DOHH2 (cell line): Measurements from ENCODE around the gene MGAT3.

Source experiments
- H3F3A ChIP-seq: fragments of 200-600 bp; sonication (generic), shearing (Covaris generic); 2 replicates; pipeline ENCODE4 v1.6.0; 2016; ENCODE audit warnings: antibody characterized with exemption, mild to moderate bottlenecking; ENCODE audit not compliant: control insufficient read depth, insufficient read depth
- H3K27ac ChIP-seq: fragments of 200-600 bp; sonication (generic); 2 replicates; pipeline ENCODE4 v1.5.1; 2014; ENCODE audit warnings: low read depth, mild to moderate bottlenecking, low read length, moderate library complexity
- H3K27me3 ChIP-seq: fragments of 200-600 bp; sonication (generic); 2 replicates; pipeline ENCODE4 v1.6.1; 2014; ENCODE audit warnings: mild to moderate bottlenecking, low read length, mixed read lengths; ENCODE audit not compliant: control insufficient read depth
- H3K36me3 ChIP-seq: fragments of 200-600 bp; sonication (generic); 2 replicates; pipeline ENCODE4 v1.6.1; 2014; ENCODE audit warnings: mild to moderate bottlenecking, low read length, moderate library complexity, mixed read lengths; ENCODE audit not compliant: control insufficient read depth
- H3K4me1 ChIP-seq: fragments of 200-600 bp; sonication (generic); 2 replicates; pipeline ENCODE4 v1.6.1; 2014; ENCODE audit warnings: mild to moderate bottlenecking, low read length, mixed read lengths; ENCODE audit not compliant: control insufficient read depth
- H3K4me2 ChIP-seq: fragments of 200-600 bp; sonication (generic); 2 replicates; pipeline ENCODE4 v1.6.0; 2014; ENCODE audit warnings: mild to moderate bottlenecking, low read length, moderate library complexity
- H3K4me3 ChIP-seq: fragments of 200-600 bp; sonication (generic); 2 replicates; pipeline ENCODE4 v1.5.1; 2014; ENCODE audit warnings: mild to moderate bottlenecking, low read length, mixed read lengths
- H3K79me2 ChIP-seq: fragments of 200-600 bp; sonication (generic); 2 replicates; pipeline ENCODE4 v1.6.1; 2014; ENCODE audit warnings: mild to moderate bottlenecking, low read length, mixed read lengths; ENCODE audit not compliant: control insufficient read depth
- H3K9me2 ChIP-seq: fragments of 200-600 bp; sonication (generic); replicated peaks from 2 replicates; pipeline ENCODE4 v1.6.1; 2014; ENCODE audit warnings: mild to moderate bottlenecking, low read length, mixed read lengths; ENCODE audit not compliant: control insufficient read depth
- H3K9me3 ChIP-seq: fragments of 200-600 bp; sonication (generic); 2 replicates; pipeline ENCODE4 v1.6.1; 2014; ENCODE audit warnings: antibody characterized with exemption, low read length, mixed read lengths; ENCODE audit not compliant: control insufficient read depth, insufficient read depth
- H4K20me1 ChIP-seq: fragments of 200-600 bp; sonication (generic); 2 replicates; pipeline ENCODE4 v1.6.0; 2014; ENCODE audit warnings: low read depth, mild to moderate bottlenecking, antibody characterized with exemption, low read length, moderate library complexity; ENCODE audit not compliant: control insufficient read depth, insufficient read depth
- CTCF ChIP-seq: fragments of 200-600 bp; sonication (generic); IDR thresholded peaks from one replicate; pipeline ENCODE4 v1.5.1; 2014; ENCODE audit warnings: antibody characterized with exemption, mild to moderate bottlenecking, low read depth, low read length; ENCODE audit not compliant: poor library complexity, severe bottlenecking
- EZH2phosphoT487 ChIP-seq: fragments of 200-600 bp; sonication (generic); IDR thresholded peaks from 2 replicates; pipeline ENCODE4 v1.6.1; 2017; ENCODE audit warnings: borderline replicate concordance, mild to moderate bottlenecking, antibody characterized with exemption, low read length, moderate library complexity, mixed read lengths

MGAT3 gene

GRCh38 chr22:39489094-39490068 lies 32.6 kb downstream of the MGAT3 start:
- Histone ChIP-seq H3K27ac (peak overlapping the region; percentile 45), H3K79me2 (peaks cover 14% of the 10 kb centered on the region), H3K36me3 (peaks cover 29% of the 10 kb centered on the region), H3K4me3 (peak overlapping the region; percentile 18; the same call in 1 of the 2 replicates), H3K4me1 (peaks cover 25% of the 10 kb centered on the region), H3K4me2 (peak overlapping the region; percentile 42), H3F3A (peaks cover 8% of the 10 kb centered on the region; the same call in 1 of the 2 replicates), H3K27me3 (no peaks in the 10 kb centered on the region), H3K9me2 (no peaks in the 10 kb centered on the region), H4K20me1 (no peaks in the 10 kb centered on the region; the same call in 1 of the 2 replicates), H3K9me3 (no peaks in the 10 kb centered on the region)
- TF ChIP-seq CTCF (no peak), EZH2phosphoT487 (no peak)

GRCh38 chr22:39490135-39490798 lies 33.5 kb downstream of the MGAT3 start:
- Histone ChIP-seq H3K4me3 (peak overlapping the region; percentile 18; the same call in 1 of the 2 replicates), H3F3A (peaks cover 8% of the 10 kb centered on the region; the same call in 1 of the 2 replicates), H3K9me2 (no peaks in the 10 kb centered on the region), H3K79me2 (peaks cover 9% of the 10 kb centered on the region), H3K4me1 (peaks cover 28% of the 10 kb centered on the region), H4K20me1 (no peaks in the 10 kb centered on the region; the same call in 1 of the 2 replicates), H3K27me3 (no peaks in the 10 kb centered on the region), H3K36me3 (peaks cover 29% of the 10 kb centered on the region), H3K9me3 (no peaks in the 10 kb centered on the region), H3K27ac (peak overlapping the region; percentile 45), H3K4me2 (peak overlapping the region; percentile 42)
- TF ChIP-seq EZH2phosphoT487 (no peak), CTCF (no peak)

DNA sequence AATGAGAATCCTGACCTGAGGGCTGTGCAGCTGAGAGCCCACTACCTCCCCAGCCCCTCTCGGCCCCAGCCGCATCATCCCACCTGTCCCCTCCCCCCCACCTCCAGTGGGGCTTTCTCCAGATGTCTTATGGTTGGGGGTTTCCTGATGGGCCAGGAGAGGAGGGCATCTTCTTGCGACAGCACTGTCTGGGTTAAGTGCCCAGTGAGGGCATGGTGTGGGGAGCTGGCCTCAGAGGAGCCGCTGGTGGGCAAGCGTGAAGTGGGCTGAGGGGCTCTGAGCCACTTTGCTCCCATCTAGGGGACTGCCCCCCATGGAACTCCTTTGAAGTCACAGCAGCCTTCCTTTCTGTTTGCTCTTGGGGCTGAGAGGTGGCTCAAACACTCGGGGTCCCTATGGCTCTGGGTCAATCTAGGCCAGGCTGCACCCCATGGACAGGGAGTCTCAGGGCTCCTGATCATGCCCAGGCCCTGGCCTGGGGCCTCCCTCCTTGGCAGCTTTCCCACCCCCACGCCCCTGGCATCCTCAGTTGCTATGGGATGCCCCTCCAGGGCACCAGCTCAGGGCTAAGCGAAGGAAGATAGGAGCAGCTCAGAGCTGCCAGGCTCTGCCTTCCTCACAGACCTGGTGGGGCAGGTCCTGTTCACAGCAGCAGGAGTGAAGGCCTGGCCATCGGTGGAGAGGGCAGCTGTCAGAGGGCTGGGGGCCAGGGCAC lies 34.3 kb downstream of the MGAT3 start:
- H3K9me3 ChIP-seq: no peaks in the 10 kb centered on the region
- H3K4me1 ChIP-seq: peaks cover 37% of the 10 kb centered on the region
- no peaks in the 10 kb centered on the region for H3K27me3 ChIP-seq
- H3F3A ChIP-seq: peaks cover 10% of the 10 kb centered on the region; the same call in 1 of the 2 replicates
- no peaks in the 10 kb centered on the region; the same call in 1 of the 2 replicates for H4K20me1 ChIP-seq
- H3K4me2 ChIP-seq: no peak overlapping the region; the same call in 1 of the 2 replicates
- H3K9me2 ChIP-seq: no peaks in the 10 kb centered on the region
- no peak overlapping the region for H3K27ac ChIP-seq
- peaks cover 29% of the 10 kb centered on the region for H3K36me3 ChIP-seq
- H3K4me3 ChIP-seq: no peak overlapping the region
- no peak for TF ChIP-seq CTCF
- no peak for TF ChIP-seq EZH2phosphoT487
- peaks cover 9% of the 10 kb centered on the region for H3K79me2 ChIP-seq
